ENCODE measurements around the gene RBM39. TPM values are rescaled to one million over a fixed set of nuclear protein-coding genes. Genes with fewer than 3 reads are reported as not detected.
"Not testable (repeated sequence)": the region's sequence is repeated elsewhere in the genome, so short reads cannot be mapped to it uniquely, and the experiment has no call there.

The RBM39 gene
- total RNA-seq, 4 donors from 2014 or later, result 165 to 303 (median 188) TPM

GRCh38 chr20:35771367-35771688 lies 29.3 kb upstream of the RBM39 start:
- intact Hi-C loops (cut with DNase I; ENCODE audit: low total_unique reads), result no loop called here
- 78 to 85% methylated on average over 9 of the region's 9 CpGs for WGBS, 2 donors
- no peak overlapping the region for H3K4me3 ChIP-seq (ENCODE audit: low read depth, poor library complexity, severe bottlenecking)
- TF ChIP-seq, protein P1, sequence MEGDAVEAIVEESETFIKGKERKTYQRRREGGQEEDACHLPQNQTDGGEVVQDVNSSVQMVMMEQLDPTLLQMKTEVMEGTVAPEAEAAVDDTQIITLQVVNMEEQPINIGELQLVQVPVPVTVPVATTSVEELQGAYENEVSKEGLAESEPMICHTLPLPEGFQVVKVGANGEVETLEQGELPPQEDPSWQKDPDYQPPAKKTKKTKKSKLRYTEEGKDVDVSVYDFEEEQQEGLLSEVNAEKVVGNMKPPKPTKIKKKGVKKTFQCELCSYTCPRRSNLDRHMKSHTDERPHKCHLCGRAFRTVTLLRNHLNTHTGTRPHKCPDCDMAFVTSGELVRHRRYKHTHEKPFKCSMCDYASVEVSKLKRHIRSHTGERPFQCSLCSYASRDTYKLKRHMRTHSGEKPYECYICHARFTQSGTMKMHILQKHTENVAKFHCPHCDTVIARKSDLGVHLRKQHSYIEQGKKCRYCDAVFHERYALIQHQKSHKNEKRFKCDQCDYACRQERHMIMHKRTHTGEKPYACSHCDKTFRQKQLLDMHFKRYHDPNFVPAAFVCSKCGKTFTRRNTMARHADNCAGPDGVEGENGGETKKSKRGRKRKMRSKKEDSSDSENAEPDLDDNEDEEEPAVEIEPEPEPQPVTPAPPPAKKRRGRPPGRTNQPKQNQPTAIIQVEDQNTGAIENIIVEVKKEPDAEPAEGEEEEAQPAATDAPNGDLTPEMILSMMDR (IDR thresholded peaks at IDR 0.05), result no peak
- no peak for TF ChIP-seq POLR2A (IDR thresholded peaks at IDR 0.05)
- no peak for DNase-seq (ENCODE audit: low spot score in 2 of 2)

- H3K4me3 ChIP-seq (ENCODE audit: low read depth, poor library complexity, severe bottlenecking), result no peak overlapping the region
- WGBS, 2 donors, result 36% methylated on average over 5 of the region's 5 CpGs
- intact Hi-C loops (cut with DNase I; ENCODE audit: low total_unique reads), result no loop called here
- TF ChIP-seq POLR2A (IDR thresholded peaks at IDR 0.05), result no peak
- TF ChIP-seq, protein P1 (IDR thresholded peaks at IDR 0.05), result no peak
- peak; percentile 97 to 99 for DNase-seq (ENCODE audit: low spot score in 2 of 2)
Measured at GRCh38 chr20:35768731-35769664, 26.9 kb upstream of the RBM39 start.

DNA sequence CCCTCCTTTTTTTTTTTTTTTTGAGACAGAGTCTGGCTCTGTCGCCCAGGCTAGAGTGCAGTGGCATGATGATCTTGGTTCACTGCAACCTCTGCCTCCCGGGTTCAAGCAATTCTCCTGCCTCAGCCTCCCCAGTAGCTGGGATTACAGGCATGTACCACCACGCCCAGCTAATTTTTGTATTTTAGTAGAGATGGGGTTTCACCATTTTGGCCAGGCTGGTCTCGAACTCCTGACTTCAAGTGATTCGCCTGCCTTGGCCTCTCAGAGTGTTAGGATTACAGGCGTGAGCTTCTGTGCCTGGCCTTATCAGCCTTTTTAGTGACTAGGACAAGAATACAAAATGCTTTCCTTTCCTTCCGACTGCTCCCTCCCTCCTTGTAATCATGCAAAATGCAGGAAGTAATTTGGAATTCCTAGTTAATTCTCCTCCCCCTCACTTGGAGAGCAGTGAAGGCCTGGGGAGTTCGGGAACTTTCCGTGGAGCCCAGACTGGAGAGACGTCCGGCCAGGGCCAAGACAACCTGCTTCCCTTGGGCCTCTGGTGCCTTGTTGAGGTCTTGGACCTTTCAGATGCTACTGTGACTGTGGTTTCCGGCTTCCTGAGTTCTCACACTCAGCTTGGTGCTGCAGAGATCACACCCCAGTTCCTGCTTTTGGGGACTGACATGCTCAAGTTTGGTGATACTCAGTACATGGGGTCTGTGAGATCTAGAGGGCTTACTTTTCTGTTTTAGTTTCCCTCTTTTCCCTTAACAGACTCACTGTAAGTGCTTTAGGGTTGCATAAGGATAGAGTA lies 25.8 kb upstream of the RBM39 start:
- WGBS, 2 donors, result 48 to 49% methylated on average over 12 of the region's 12 CpGs
- TF ChIP-seq POLR2A (IDR thresholded peaks at IDR 0.05), result no peak
- TF ChIP-seq, protein P1 (IDR thresholded peaks at IDR 0.05), result no peak
- H3K4me3 ChIP-seq (ENCODE audit: low read depth, poor library complexity, severe bottlenecking), result no peak overlapping the region
- intact Hi-C loops (cut with DNase I; ENCODE audit: low total_unique reads), result no loop called here
- peak; percentile 74 to 91 for DNase-seq (ENCODE audit: low spot score in 2 of 2)

GRCh38 chr20:35766843-35767242 lies 24.8 kb upstream of the RBM39 start:
- no peak for DNase-seq (ENCODE audit: low spot score in 2 of 2)
- WGBS, 2 donors, result 70 to 71% methylated on average over 4 of the region's 4 CpGs
- TF ChIP-seq, protein P1 (IDR thresholded peaks at IDR 0.05), result no peak
- no peak for TF ChIP-seq POLR2A (IDR thresholded peaks at IDR 0.05)
- H3K4me3 ChIP-seq (ENCODE audit: low read depth, poor library complexity, severe bottlenecking), result no peak overlapping the region
- intact Hi-C loops (cut with DNase I; ENCODE audit: low total_unique reads), result no loop called here

GRCh38 chr20:35764936-35765335 lies 22.9 kb upstream of the RBM39 start:
- H3K4me3 ChIP-seq (ENCODE audit: low read depth, poor library complexity, severe bottlenecking); intact Hi-C loops (cut with DNase I; ENCODE audit: low total_unique reads); DNase-seq (ENCODE audit: low spot score in 2 of 2): not testable (repeated sequence)
- WGBS, 2 donors, result 41 to 60% methylated on average over 2 of the region's 2 CpGs

- WGBS, 2 donors, result 52 to 54% methylated on average over 3 of the region's 3 CpGs
- no peak for DNase-seq (ENCODE audit: low spot score in 2 of 2)
- intact Hi-C loops (cut with DNase I; ENCODE audit: low total_unique reads), result no loop called here
- TF ChIP-seq, protein P1 (IDR thresholded peaks at IDR 0.05), result no peak
- no peak for TF ChIP-seq POLR2A (IDR thresholded peaks at IDR 0.05)
- no peak overlapping the region for H3K4me3 ChIP-seq (ENCODE audit: low read depth, poor library complexity, severe bottlenecking)
Measured at GRCh38 chr20:35762461-35762860, 20.4 kb upstream of the RBM39 start.

DNA sequence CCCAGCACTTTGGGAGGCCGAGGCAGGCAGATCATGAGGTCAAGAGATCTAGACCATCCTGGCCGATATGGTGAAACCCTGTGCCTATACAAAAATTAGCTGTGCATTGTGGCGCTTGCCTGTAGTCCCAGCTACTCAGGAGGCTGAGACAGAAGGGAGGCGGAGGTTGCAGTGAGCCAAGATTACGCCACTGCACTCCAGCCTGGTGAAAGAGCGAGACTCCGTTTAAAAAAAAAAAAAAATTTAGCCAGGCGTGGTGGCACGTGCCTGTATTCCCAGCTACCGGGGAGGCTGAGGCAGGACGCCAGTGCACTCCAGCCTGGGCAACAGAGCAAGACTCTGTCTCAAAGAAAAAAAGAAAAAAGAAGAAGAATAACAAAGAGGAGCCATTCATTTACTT lies 19.5 kb upstream of the RBM39 start:
- H3K4me3 ChIP-seq (ENCODE audit: low read depth, poor library complexity, severe bottlenecking); DNase-seq (ENCODE audit: low spot score in 2 of 2); intact Hi-C loops (cut with DNase I; ENCODE audit: low total_unique reads): not testable (repeated sequence)
- 83 to 91% methylated on average over 11 of the region's 11 CpGs for WGBS, 2 donors

Data from lower leg skin (tissue), 4 donors.